IPS DF 19.7 (cell line): ENCODE data around the gene ANTXR2.
"Not testable (repeated sequence)": the region's sequence is repeated elsewhere in the genome, so short reads cannot be mapped to it uniquely, and the experiment has no call there.

Experiments used
- DNase-seq: peaks from one replicate; pipeline ENCODE4 v3.0.0-alpha.2; 2013; ENCODE audit warnings: low read depth, low spot score

The ANTXR2 gene

GRCh38 chr4:79918292-79918691 is 154.7 kb downstream of the ANTXR2 start:
- no peak for DNase-seq

DNA sequence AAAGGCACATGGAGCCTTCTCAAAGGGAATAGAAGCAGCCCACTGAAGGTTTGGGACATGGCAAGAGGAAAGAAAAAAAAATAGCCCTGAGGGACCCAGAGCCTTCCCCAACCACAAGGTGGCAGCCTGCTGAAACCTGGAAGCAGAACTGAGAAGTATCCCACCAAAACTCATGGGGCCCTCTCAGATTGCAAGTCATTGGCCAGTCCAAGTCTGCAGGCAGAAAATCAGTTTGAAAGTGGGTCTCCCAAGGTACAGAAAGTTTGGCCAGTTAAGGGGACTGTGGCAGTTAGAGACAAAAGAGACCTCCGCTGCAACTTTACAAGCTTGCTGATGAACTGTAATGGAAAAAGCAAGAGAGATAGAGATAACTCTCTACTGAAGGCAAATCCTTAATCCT is 155.8 kb downstream of the ANTXR2 start:
- DNase-seq = peak; percentile 40

DNA sequence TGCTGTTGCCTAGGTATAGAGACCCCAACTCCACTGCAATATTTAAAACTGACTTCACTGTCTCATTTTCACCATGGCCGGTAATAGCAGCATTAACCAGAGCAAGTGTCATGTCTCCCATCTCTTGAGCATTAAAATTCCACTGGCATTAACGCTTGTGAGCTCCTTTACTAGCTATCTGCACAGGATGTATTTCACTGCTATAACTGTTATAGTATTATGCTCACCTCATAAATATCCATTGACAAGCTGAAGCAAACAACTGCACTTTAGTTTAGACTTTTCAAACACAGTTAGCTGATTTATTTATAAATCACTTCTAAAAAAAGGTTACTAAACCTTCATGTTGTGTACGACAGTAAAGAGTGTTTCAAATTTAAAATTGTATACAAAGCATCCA is 157.8 kb downstream of the ANTXR2 start:
- DNase-seq = no peak

- no peak for DNase-seq
Measured at GRCh38 chr4:79913581-79913980, 159.4 kb downstream of the ANTXR2 start.

GRCh38 chr4:79907001-79907400 is 166.0 kb downstream of the ANTXR2 start:
- no peak for DNase-seq

DNA sequence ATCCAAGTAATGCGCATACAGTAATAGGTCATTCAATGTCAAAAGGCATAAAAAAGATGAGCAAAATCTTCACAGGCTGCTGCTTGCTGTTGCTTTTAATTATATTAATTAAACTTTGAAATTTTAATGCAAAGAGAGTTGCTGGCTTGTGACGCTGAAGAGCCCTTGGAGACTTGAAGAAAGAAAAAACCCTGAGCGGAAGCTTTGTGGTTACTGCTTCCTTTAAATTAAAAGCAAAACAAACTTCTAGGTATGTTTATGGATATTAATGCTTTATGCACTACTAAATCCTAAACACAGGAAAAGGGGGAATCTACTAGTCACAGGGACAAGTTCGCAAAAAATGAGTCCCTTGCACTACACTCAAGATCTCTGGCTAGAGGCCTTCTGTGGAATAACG is 166.7 kb downstream of the ANTXR2 start:
- no peak for DNase-seq

- no peak for DNase-seq
Measured at GRCh38 chr4:79905212-79905611, 167.8 kb downstream of the ANTXR2 start.

GRCh38 chr4:79904331-79904730 is 168.7 kb downstream of the ANTXR2 start:
- DNase-seq = no peak

DNA sequence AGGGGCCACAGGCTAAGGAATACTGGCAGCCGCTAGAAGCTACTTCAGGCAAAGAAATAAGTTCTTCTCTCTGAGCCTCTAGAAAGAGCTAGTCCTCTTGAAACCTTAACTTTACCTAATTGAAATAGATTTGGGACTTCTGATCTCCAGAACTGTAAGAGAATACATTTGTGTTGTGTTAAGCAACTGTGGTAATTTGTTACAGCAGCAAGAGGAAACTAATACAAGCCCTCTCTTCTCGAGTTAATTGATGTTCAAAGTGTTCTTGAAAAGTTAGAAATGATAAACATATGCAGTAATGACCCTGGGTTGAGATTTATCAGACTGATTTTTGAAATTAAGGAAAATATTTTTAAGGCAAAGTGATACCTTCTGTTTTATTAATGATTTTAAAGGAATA is 172.8 kb downstream of the ANTXR2 start:
- no peak for DNase-seq

DNA sequence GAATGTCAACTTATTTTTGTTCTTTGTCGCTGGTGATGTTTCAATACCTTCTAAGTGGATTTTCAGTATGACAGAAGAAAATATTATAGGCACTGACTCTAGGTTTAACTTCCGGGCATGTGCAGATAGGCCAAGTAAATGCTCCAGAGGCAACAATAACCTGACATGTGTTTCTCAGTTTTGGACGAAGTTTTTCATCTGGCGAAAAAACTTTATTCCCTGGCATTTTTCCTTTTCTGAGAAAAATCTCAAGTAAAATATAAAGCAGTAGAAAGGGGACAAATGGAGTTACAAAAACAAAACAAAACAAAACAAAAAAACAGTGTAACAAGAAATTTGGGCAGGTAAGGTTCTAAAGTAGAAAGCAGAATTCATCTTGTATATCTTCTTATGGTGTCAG is 173.5 kb downstream of the ANTXR2 start:
- DNase-seq = no peak

DNA sequence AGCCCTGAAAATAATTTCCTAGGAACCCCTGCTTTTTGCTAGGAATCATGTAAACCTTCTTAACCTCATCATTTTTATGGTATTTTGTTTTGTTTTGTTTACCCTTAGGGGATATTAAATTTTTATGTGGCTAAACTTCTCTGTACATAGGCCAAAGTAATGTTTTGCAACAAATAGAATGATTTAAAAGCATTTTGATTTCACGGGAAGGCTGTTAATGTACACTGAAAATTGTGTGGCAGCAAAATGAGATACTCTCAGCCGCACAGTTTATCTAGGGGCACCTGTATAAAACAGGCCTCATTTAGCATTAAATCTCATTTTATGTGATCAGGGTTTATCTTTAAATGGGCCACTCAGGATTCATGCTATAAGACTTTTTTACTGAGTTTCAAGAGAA is 175.0 kb downstream of the ANTXR2 start:
- DNase-seq = no peak

DNA sequence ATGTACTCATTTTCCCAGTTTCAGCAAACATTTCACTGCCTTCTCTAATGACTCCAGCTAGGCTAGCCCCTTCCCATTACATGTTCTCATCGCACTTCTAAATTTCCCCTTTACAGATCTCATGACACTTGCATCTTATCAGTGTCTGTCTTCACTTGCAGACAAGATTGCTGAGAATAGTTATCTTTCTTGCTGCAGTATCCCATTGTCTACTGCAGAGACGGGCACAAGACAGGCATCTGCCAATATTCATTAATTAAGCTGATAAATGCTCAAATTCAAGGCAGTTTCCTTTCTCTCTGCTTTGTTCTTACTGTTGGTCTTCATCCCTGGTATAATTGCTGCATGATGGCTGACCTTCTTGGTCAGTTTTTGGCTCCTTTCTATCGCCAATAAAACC is 175.9 kb downstream of the ANTXR2 start:
- DNase-seq = no peak

DNA sequence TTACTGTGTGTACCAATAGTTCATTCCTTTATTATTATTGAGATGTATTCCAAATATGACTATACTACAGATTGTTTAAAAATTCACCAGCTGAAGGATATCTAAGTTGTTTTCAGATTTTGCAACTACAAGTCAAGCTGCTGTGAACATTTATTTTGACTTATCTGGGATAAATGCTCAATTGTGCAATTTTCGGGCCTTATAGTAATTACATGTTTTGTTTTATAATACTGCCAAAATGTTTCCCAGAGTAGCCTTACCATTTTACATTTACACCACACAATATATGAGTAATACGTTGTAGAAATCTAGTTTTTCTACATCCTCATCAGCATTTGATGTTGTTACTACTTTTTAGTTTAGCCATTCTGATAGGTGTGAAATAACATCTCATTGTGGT is 179.6 kb downstream of the ANTXR2 start:
- DNase-seq = no peak

GRCh38 chr4:79889026-79889425 is 184.0 kb downstream of the ANTXR2 start:
- not testable (repeated sequence) for DNase-seq

DNA sequence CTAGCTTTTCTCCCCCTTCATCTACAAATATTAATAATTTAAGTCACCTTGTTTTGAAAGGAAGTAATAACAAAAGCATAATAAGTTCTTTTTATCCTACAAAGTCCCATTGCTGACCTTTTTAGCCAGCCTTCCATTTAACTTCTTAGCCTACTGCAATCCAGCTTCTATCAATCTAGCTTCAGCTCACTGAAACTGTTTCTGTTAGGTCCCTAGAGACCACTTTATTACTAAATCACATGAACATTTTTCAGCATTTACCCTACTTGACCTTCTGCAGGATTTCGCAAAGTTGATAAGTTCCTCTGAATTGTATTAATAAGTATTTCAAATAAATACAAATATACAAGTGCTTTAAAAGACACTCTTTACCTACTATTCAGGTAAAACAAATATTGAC is 186.5 kb downstream of the ANTXR2 start:
- no peak for DNase-seq

DNA sequence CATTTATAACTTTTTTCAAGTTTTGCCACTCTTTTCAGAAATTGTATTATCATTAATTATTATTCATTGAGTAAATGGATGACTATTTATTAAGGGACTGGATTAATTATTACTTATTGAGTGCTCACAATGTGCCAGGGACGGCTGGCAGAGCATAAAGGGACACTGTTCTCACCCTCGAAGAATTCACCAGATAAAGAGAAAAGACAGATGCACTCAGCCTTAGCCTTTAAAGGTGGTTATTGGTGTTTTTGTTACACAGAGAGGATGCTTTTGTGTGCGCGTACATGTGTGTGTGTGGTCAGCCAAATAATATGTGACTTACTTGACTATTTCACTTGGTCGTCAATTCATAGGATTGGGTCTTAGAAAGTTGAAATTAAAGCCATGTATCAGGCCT is 187.0 kb downstream of the ANTXR2 start:
- no peak for DNase-seq

GRCh38 chr4:79883290-79883689 is 189.7 kb downstream of the ANTXR2 start:
- DNase-seq = no peak

- DNase-seq = no peak
Measured at GRCh38 chr4:79882806-79883205, 190.2 kb downstream of the ANTXR2 start.

GRCh38 chr4:79881407-79881806 is 191.6 kb downstream of the ANTXR2 start:
- no peak for DNase-seq

DNA sequence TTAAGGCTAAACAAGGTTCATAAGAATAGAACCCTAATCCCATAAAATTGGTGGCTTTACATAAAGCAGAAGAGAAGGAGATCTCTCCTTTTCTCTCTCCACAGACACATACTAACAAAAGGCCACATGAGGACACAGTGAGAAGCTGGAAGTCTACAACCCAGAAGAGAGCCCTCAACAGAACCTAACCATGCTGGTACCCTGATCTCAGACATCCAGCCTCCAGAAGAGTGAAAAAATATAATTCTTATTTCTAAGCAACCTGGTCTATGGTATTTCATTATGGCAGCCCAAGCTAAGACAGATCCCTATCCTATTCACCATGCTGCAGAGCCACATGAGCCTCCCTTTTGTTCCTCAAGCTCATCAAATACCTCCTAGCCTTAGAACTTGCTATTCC is 195.5 kb downstream of the ANTXR2 start:
- DNase-seq = no peak

- no peak for DNase-seq
Measured at GRCh38 chr4:79875344-79875899, 197.6 kb downstream of the ANTXR2 start.

DNA sequence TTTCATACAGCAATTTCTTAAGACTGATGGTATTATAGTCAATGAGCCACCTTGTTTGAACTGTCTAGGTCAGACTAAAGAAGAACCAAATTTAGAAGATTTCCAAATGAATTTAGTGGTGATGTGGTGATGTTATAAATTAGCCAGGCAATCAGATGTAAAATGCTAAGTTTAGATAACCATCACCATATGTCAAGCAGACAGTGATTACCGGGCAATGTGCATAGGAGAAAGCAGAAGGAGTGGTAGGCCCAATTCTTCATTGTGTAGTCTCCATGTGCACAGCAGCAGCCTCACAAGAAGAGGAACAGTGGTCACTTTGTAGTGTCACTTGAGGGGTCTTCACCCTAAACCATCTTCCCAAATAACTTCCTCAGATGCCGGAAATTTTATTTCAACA is 198.8 kb downstream of the ANTXR2 start:
- DNase-seq = no peak

DNA sequence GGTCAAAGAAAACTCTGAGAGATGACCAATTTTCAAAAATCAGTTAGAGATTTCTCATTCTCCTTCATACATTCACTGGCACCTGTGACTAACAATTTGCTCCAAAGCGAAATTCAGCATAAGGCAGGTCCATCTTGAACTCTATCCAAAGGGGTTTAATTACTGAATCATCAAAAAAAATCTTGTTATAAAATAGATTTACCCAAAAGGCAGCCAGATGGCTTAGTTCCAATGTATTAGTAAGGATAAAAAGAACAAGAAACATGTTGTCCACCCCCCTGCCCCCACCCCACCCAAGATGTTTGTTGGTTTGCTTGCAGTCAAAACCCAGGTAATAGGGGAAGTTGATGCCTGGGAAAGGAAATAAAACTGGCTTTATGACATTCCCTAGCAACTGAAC is 200.3 kb downstream of the ANTXR2 start:
- DNase-seq = no peak

- DNase-seq = no peak
Measured at GRCh38 chr4:79871961-79872360, 201.1 kb downstream of the ANTXR2 start.
